HepG2 (cell line): Measurements from ENCODE around the gene ZNF343. TPM values are rescaled to one million over a fixed set of nuclear protein-coding genes. Genes with fewer than 3 reads are reported as not detected.

Experiments used
- CBFB ChIP-seq: sonication (generic); formaldehyde crosslinking; IDR thresholded peaks from 2 replicates; pipeline ENCODE4 v1.4.0; 2020; ENCODE audit warnings: missing genetic modification reagents
- FOXO1 ChIP-seq: sonication (generic); formaldehyde crosslinking; IDR thresholded peaks from 2 replicates; pipeline ENCODE4 v1.4.0; 2020; ENCODE audit warnings: missing genetic modification reagents
- HOXA3 ChIP-seq: sonication (generic); formaldehyde crosslinking; IDR thresholded peaks from 2 replicates; pipeline ENCODE4 v1.5.0; 2020; ENCODE audit warnings: missing genetic modification reagents
- MTA1 ChIP-seq: sonication (generic); formaldehyde crosslinking; IDR thresholded peaks from 2 replicates; pipeline ENCODE4 v1.4.0; 2020; ENCODE audit warnings: missing genetic modification reagents, mild to moderate bottlenecking, borderline replicate concordance
- NRL ChIP-seq: sonication (generic); formaldehyde crosslinking; IDR thresholded peaks from 2 replicates; pipeline ENCODE4 v1.5.0; 2020; ENCODE audit warnings: missing genetic modification reagents, mild to moderate bottlenecking, moderate library complexity, borderline replicate concordance
- ZMYM3 ChIP-seq: sonication (generic); formaldehyde crosslinking; IDR thresholded peaks from 2 replicates; pipeline ENCODE4 v1.5.1; 2020; ENCODE audit warnings: mild to moderate bottlenecking, missing genetic modification reagents
- ZNF256 ChIP-seq: sonication (generic); formaldehyde crosslinking; conservative IDR thresholded peaks from 2 replicates; pipeline ENCODE4 v1.4.0; 2020; ENCODE audit warnings: missing genetic modification reagents
- ZNF788 ChIP-seq: sonication (generic); formaldehyde crosslinking; IDR thresholded peaks from 2 replicates; pipeline ENCODE4 v1.5.0; 2020; ENCODE audit warnings: mild to moderate bottlenecking, missing genetic modification reagents, borderline replicate concordance
- polyA plus RNA-seq, 8 experiments: library from polyadenylated mRNA; depleted of rRNA in 3 of 8; stranded (reverse) in 7 of 8; unstranded in 1 of 8; fragments of >200 nt; fragmentation: Illumina TruSeq in 4 of 8; extraction: Trizol in 4 of 8; gene quantifications; 2 replicates each; pipeline versions ENCODE4 v1.2.1 to v1.2.3, GENCODE V29; 2011 to 2016; ENCODE audit warnings: low read depth in 4 of 8, missing spikeins in 1 of 8, mixed read lengths in 1 of 8; ENCODE audit not compliant: insufficient read depth in 1 of 8
- total RNA-seq, 5 experiments: library from RNA; depleted of rRNA; stranded (reverse); fragments of >200 nt; fragmentation: Illumina TruSeq; extraction: Trizol; gene quantifications; 2 replicates each; pipeline ENCODE4 v1.2.3, GENCODE V29; 2016; ENCODE audit warnings: low read depth in 1 of 5
- TF ChIP-seq, protein P1 (sequence below): sonication (generic); formaldehyde crosslinking; IDR thresholded peaks from 2 replicates; pipeline ENCODE4 v1.8.1; 2023; ENCODE audit warnings: missing genetic modification reagents, mild to moderate bottlenecking, borderline replicate concordance
- TF ChIP-seq, protein P2 (sequence below): sonication (generic); formaldehyde crosslinking; IDR thresholded peaks from 2 replicates; pipeline ENCODE4 v1.8.1; 2023; ENCODE audit warnings: mild to moderate bottlenecking, inconsistent platforms, moderate library complexity, missing genetic modification reagents, borderline replicate concordance
- TF ChIP-seq, protein P3 (sequence below): sonication (generic); formaldehyde crosslinking; conservative IDR thresholded peaks from 2 replicates; pipeline ENCODE4 v1.4.0; 2020; ENCODE audit warnings: missing genetic modification reagents
- TF ChIP-seq, protein P4 (sequence below): sonication (generic); formaldehyde crosslinking; IDR thresholded peaks from 2 replicates; pipeline ENCODE4 v1.9.0; 2022; ENCODE audit warnings: missing genetic modification reagents, mild to moderate bottlenecking, borderline replicate concordance
- TF ChIP-seq, protein P5 (sequence below): sonication (generic); formaldehyde crosslinking; IDR thresholded peaks from 2 replicates; pipeline ENCODE4 v1.5.1; 2020; ENCODE audit warnings: missing genetic modification reagents, mild to moderate bottlenecking, borderline replicate concordance

The ZNF343 gene
- total and polyA plus RNA-seq, 2 of the 13 experiments (the other 11 are each of a cell fraction or from before 2014, with no cell fraction given) = 16.4 to 22.1 TPM

DNA sequence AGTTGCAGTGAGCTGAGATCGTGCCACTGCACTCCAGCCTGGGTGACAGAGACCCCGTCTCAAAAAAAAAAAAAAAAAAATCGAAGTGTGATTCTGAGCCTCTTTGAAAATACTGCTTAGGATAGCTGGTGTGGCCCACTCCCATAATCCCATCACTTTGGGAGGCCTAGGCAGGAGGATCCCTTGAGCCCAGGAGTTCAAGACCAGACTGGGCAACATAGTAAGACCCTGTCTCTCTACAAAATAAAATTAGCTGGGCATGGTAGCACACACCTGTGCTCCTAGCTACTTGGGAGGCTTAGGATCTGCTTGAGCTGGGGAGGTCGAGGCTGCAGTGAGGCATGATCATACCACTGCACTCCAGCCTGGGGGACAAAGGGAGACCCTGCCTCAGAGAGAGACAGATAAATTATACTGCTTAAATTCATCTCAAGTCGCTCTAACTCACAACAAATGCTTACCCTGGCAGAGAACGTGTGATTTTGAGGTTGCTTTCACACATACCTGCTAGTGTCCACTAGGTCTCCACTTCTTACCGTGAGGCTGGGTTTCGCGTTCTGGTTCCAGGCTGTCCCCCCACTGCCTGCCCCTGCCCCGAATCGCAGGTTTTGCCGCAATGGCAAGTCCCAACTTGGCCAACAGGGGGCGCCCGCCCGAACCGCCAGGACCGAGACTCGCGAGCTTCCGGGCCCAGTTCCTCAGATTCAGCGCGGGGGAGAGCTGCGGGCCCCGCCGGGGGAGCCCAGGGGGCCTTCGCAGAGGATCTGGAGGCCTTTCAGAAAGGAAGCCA, 15.4 kb upstream of the ZNF343 start (continued):
- TF ChIP-seq NRL (0 out of 2 replicates have a peak, but pooled peaks have one; percentile 16), ZNF256 (CRISPR knock-in tag) (no peak), ZNF788 (peak; percentile 49; the same call in 1 of the 2 replicates), HOXA3 (CRISPR knock-in tag) (peak; percentile 74; the same call in 1 of the 2 replicates), CBFB (CRISPR knock-in tag) (no peak), FOXO1 (CRISPR knock-in tag) (peak; percentile 11; the same call in 1 of the 2 replicates), ZMYM3 (peak; percentile 83), MTA1 (peak; percentile 72; the same call in 1 of the 2 replicates)
- TF ChIP-seq, protein P1, sequence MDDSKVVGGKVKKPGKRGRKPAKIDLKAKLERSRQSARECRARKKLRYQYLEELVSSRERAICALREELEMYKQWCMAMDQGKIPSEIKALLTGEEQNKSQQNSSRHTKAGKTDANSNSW = no peak
- TF ChIP-seq, protein P2, sequence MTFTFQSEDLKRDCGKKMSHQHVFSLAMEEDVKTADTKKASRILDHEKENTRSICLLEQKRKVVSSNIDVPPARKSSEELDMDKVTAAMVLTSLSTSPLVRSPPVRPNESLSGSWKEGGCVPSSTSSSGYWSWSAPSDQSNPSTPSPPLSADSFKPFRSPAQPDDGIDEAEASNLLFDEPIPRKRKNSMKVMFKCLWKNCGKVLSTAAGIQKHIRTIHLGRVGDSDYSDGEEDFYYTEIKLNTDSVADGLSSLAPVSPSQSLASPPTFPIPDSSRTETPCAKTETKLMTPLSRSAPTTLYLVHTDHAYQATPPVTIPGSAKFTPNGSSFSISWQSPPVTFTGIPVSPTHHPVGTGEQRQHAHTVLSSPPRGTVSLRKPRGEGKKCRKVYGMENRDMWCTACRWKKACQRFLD (CRISPR knock-in tag) = 0 out of 2 replicates have a peak, but pooled peaks have one; percentile 60
- TF ChIP-seq, protein P3, sequence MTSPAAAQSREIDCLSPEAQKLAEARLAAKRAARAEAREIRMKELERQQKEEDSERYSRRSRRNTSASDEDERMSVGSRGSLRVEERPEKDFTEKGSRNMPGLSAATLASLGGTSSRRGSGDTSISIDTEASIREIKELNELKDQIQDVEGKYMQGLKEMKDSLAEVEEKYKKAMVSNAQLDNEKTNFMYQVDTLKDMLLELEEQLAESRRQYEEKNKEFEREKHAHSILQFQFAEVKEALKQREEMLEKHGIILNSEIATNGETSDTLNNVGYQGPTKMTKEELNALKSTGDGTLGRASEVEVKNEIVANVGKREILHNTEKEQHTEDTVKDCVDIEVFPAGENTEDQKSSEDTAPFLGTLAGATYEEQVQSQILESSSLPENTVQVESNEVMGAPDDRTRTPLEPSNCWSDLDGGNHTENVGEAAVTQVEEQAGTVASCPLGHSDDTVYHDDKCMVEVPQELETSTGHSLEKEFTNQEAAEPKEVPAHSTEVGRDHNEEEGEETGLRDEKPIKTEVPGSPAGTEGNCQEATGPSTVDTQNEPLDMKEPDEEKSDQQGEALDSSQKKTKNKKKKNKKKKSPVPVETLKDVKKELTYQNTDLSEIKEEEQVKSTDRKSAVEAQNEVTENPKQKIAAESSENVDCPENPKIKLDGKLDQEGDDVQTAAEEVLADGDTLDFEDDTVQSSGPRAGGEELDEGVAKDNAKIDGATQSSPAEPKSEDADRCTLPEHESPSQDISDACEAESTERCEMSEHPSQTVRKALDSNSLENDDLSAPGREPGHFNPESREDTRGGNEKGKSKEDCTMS (CRISPR knock-in tag) = no peak
- TF ChIP-seq, protein P4, sequence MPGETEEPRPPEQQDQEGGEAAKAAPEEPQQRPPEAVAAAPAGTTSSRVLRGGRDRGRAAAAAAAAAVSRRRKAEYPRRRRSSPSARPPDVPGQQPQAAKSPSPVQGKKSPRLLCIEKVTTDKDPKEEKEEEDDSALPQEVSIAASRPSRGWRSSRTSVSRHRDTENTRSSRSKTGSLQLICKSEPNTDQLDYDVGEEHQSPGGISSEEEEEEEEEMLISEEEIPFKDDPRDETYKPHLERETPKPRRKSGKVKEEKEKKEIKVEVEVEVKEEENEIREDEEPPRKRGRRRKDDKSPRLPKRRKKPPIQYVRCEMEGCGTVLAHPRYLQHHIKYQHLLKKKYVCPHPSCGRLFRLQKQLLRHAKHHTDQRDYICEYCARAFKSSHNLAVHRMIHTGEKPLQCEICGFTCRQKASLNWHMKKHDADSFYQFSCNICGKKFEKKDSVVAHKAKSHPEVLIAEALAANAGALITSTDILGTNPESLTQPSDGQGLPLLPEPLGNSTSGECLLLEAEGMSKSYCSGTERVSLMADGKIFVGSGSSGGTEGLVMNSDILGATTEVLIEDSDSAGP = peak; percentile 83
- TF ChIP-seq, protein P5, sequence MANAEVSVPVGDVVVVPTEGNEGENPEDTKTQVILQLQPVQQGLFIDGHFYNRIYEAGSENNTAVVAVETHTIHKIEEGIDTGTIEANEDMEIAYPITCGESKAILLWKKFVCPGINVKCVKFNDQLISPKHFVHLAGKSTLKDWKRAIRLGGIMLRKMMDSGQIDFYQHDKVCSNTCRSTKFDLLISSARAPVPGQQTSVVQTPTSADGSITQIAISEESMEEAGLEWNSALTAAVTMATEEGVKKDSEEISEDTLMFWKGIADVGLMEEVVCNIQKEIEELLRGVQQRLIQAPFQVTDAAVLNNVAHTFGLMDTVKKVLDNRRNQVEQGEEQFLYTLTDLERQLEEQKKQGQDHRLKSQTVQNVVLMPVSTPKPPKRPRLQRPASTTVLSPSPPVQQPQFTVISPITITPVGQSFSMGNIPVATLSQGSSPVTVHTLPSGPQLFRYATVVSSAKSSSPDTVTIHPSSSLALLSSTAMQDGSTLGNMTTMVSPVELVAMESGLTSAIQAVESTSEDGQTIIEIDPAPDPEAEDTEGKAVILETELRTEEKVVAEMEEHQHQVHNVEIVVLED (CRISPR knock-in tag) = peak; percentile 54; the same call in 1 of the 2 replicates
